GM03348 (cell line): Measurements from ENCODE around the gene SLC7A7.
A peak's percentile ranks its signal among the peaks of the same experiment; 100 is the strongest.
"Not testable (repeated sequence)": the region's sequence is repeated elsewhere in the genome, so short reads cannot be mapped to it uniquely, and the experiment has no call there.

Source experiments
- DNase-seq: peaks from one replicate; pipeline ENCODE4 v3.0.0; 2012; ENCODE audit warnings: low spot score

SLC7A7 gene

DNA sequence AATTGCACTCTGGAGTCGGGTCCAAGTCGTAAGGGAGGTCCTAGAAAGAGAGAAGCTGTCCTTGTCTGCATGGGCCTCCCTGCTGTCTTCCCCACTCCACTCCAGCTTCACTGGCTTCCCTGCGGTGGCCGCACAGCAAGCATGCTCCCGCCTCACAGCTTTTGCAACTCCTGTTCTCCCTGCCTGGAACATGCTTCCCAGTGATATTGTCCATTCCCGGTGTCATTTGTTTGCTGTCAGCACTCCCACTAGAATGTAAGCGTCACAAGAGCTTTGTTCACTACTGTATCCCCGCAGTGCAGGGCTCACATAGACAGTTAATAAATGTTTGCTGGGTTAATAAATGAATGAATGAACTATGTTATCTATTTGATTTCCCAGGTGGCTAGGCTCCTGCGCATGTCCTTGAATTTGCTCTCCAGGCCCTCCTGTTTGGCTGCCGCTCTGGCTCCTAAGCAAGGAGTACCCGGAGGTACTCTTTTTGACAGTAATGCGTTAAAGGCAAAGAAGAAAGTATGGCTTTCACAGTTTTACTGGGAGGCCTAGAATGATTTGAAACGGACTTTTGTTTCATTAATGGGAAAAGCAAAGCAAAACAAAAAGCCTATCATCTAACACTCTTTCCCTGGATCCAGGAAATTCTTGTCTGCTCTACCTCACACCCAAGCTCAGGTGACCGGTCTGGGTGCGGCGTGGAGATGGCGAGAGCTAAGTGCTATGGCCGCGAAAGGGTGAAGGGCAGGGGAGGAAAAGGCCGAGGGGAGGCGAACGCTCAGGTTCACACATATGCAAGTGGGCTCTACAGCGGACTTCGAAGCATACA lies 6.2 kb upstream of the SLC7A7 start:
- DNase-seq = no peak

DNA sequence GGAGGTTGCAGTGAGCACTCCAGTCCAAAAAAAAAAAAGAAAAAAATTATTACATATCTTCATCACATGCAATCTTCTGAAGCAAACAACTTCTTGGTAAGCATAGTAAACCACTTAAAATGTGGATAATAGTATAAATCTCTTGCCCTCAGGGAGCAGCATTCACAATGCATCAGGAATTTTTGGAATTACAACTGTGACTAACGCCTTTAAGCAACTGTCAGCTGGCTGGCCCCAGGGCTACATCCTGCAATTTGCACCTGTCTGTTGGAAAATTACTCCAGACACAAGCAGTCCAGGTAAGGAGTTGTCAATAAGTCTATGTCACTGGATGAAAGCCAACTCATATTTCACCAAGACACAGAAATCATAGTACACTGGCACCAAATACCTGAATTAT lies 5.5 kb upstream of the SLC7A7 start:
- no peak for DNase-seq

DNA sequence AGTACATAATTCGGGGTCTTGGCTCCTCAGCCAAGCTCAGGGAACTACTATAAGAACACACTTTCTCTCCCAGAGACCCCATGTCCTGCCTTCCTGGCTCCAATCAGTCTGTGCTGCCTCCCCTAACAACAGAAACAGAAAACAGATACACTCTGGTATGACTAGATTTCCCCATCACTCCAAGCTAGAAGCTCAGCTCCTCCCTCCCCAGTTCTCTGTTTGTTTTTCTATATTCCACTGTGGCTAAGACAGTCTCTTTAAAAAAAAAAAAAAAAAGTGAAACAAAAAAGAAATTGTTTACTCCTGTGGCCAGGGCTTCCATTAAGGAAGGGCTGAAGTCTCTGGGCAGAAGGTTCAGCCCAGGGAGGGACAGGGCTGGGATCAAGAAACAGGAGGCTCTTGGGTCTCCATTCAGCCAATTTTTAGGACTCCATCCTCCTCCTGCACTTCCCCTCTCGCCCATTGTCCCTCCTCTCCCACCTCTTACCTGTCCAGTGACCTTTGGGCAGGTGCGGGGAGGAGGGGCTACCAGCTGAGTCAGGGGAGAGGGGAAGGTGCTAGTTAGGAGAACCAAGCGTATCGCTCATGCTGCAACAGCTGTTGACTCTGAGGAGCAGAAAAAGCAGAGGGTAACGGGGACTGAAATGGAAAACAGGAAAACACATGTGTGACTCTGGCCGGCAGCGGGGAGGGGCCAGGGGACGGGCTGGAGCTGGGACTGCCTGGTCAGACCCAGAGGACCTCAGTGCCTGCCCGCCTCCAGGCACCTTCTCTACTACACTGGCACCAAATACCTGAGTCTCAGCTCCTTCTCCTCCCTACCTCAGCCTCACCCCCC lies 4.1 kb upstream of the SLC7A7 start:
- peak; percentile 68 for DNase-seq

DNA sequence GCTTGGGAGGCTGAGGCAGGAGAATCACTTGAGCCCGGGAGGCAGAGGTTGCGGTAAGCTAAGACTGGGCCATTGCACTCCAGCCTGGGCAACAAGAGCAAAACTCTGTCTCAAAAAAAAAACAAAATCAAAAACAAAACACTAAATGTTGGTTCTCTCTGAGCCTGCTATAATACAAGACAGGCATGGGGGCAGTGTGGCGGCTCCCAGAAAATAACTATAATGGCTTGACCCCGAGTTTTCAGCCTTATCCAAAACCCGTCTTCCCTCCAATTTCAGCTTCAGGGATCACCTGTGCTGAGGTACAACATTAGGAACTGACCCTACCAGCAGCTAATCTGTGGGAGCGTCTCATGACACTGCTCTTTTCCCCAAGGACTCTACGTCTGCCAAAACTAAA lies 862 bp downstream of the SLC7A7 start:
- DNase-seq = no peak

DNA sequence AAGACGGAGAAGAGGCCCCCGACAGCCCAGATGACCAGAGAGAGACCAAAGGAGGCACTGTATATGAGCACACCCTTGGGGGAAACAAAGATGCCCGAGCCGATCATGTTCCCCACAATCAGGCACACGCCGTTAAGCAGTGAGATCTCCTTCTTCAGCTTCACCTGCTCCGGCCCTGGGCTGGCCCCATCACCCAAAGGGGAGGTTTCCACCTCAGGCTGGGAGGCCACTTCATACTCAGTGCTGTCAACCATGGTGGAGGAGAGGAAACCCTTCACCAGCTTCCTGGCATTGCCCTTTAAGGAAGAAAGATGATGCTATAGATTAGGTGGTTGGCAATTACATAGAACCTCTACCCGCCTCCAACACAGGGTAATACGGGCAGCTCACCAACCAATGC lies 2.1 kb downstream of the SLC7A7 start:
- no peak for DNase-seq

GRCh38 chr14:22812744-22813143 lies 2.5 kb downstream of the SLC7A7 start:
- no peak for DNase-seq

- no peak for DNase-seq
These were observed 3.5 kb downstream of the SLC7A7 start for GRCh38 chr14:22811722-22812121.

- no peak for DNase-seq
These were observed 6.6 kb downstream of the SLC7A7 start for GRCh38 chr14:22808388-22809209.

- no peak for DNase-seq
These were observed 7.7 kb downstream of the SLC7A7 start for GRCh38 chr14:22807432-22808087.

DNA sequence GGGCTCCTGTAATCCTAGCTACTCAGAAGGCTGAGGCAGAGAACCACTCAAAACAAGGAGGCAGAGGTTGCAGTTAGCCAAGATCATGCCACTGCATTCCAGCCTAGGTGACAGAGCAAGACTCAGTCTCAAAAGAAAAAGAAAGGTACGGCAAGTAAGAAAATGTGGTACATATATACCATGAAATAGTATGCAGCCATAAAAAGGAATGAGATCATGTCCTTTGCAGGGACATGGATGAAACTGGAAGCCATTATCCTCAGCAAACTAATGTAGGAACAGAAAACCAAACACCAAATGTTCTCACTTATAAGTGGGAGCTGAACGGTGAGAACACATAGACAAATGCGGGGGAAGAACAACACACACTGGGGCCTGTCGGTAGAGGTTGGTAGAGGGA lies 10.0 kb downstream of the SLC7A7 start:
- not testable (repeated sequence) for DNase-seq

- no peak for DNase-seq
These were observed 11.6 kb downstream of the SLC7A7 start for GRCh38 chr14:22803687-22803974.

DNA sequence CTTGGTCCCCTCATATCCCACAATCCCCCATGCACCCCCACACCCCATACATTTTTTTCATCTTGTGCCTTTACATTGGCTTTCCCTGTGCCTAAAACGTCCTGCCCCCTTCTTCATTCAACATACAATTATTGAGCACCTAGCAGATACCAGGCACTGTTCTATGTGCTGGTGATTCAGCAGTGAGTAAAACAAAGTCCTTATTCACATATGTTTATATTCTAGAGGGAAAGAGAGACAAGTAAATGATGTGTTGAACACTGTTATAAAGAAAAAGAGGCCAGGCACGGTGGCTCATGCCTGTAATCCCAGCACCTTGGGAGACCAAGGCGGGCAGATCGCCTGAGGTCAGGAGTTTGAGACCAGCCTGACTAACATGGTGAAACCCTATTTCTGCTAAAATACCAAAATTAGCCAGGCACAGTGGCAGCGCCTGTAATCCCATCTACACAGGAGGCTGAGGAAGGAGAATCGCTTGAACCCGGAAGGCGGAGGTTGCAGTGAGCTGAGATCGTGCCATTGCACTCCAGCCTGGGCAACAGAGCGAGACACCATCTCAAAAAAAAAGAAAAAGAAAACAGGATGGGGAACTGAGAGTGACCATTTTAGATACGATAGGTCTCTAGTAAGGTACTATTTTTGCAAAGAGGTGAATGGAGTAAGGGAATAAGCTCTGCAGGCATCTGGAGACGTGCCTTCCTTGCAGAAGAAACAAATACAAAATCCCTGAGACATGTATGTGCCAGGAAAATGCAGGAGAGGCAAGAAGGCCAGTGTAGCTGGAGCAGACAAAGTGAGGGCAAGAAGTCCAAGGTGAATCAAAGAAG lies 12.2 kb downstream of the SLC7A7 start:
- DNase-seq = no peak

DNA sequence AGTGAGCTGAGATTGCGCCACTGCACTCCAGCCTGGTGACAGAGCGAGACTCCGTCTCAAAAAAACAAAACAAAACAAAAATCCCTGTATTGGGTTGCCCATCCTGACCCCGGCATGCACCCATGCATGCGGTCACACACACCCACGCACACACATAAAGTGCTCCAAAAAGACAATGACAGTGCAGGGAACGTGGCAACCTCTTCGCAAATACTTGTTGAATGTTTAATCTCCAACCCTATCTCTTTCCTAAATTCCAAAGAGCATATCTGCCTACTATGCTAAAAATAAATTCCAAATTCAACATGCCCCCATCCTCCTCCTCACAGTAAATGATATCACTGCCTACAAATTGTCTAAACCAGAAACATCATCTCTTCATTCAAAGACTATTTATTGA lies 13.5 kb downstream of the SLC7A7 start:
- DNase-seq = no peak

GRCh38 chr14:22800346-22800745 lies 14.9 kb downstream of the SLC7A7 start:
- DNase-seq = no peak

GRCh38 chr14:22798528-22798927 lies 16.7 kb downstream of the SLC7A7 start:
- DNase-seq = no peak

- no peak for DNase-seq
These were observed 18.0 kb downstream of the SLC7A7 start for GRCh38 chr14:22797017-22797917.

GRCh38 chr14:22796087-22796707 lies 19.0 kb downstream of the SLC7A7 start:
- DNase-seq = no peak

DNA sequence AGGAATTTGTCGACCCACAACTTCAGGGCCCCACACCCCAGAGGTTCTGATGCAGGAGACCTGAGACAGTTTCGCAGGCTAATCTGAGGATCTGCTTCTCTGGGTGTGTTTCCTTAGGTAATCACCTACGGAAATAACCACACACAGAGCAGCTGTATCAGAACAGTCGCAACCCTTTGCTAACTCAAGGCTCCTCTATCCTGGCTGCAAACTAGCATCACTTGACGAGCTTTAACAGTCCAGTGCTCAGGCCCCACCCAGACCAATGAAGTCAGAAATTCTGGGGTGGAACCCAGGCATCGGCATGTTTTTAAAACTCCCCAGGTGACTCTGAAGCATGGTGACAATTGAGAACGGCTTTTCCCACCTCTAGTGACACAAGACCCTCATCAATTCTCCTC lies 20.7 kb downstream of the SLC7A7 start:
- DNase-seq = no peak

GRCh38 chr14:22793976-22794375 lies 21.3 kb downstream of the SLC7A7 start:
- no peak for DNase-seq

- not testable (repeated sequence) for DNase-seq
These were observed 21.7 kb downstream of the SLC7A7 start for GRCh38 chr14:22793550-22793949.
